ENCODE data around the gene RPTOR.

RPTOR gene

GRCh38 chr17:80948019-80948975 lies 403.7 kb downstream of the RPTOR start:
- no peak for DNase-seq (ENCODE audit: low spot score)

GRCh38 chr17:80948976-80949450 lies 404.4 kb downstream of the RPTOR start:
- no peak for DNase-seq (ENCODE audit: low spot score)

- DNase-seq (ENCODE audit: low spot score), result no peak
Measured at GRCh38 chr17:80949451-80950421, 405.1 kb downstream of the RPTOR start.

GRCh38 chr17:80950466-80951120 lies 406.0 kb downstream of the RPTOR start:
- no peak for DNase-seq (ENCODE audit: low spot score)

- no peak for DNase-seq (ENCODE audit: low spot score)
Measured at GRCh38 chr17:80951121-80952090, 406.8 kb downstream of the RPTOR start.

- no peak for DNase-seq (ENCODE audit: low spot score)
Measured at GRCh38 chr17:80952291-80952690, 407.7 kb downstream of the RPTOR start.

GRCh38 chr17:80953471-80954315 lies 409.1 kb downstream of the RPTOR start:
- DNase-seq (ENCODE audit: low spot score), result no peak

GRCh38 chr17:80955078-80955477 lies 410.4 kb downstream of the RPTOR start:
- DNase-seq (ENCODE audit: low spot score), result no peak

- no peak for DNase-seq (ENCODE audit: low spot score)
Measured at GRCh38 chr17:80955671-80956280, 411.1 kb downstream of the RPTOR start.

GRCh38 chr17:80956321-80957190 lies 411.9 kb downstream of the RPTOR start:
- DNase-seq (ENCODE audit: low spot score), result no peak

GRCh38 chr17:80957461-80957941 lies 412.9 kb downstream of the RPTOR start:
- no peak for DNase-seq (ENCODE audit: low spot score)

- DNase-seq (ENCODE audit: low spot score), result no peak
Measured at GRCh38 chr17:80959330-80960036, 414.8 kb downstream of the RPTOR start.

- DNase-seq (ENCODE audit: low spot score), result no peak
Measured at GRCh38 chr17:80960037-80960796, 415.6 kb downstream of the RPTOR start.

GRCh38 chr17:80960797-80961452 lies 416.3 kb downstream of the RPTOR start:
- no peak for DNase-seq (ENCODE audit: low spot score)

GRCh38 chr17:80961541-80962330 lies 417.1 kb downstream of the RPTOR start:
- DNase-seq (ENCODE audit: low spot score), result no peak
